HepG2 (cell line): ENCODE data around the gene PSMB8. TPM values are rescaled to one million over a fixed set of nuclear protein-coding genes. Genes with fewer than 3 reads are reported as not detected.

Experiments
- ELF1 ChIP-seq: sonication (generic); formaldehyde crosslinking; IDR thresholded peaks from 2 replicates; pipeline ENCODE4 v1.4.0; 2020; ENCODE audit warnings: missing genetic modification reagents
- HOXA5 ChIP-seq: sonication (generic); formaldehyde crosslinking; IDR thresholded peaks from 2 replicates; pipeline ENCODE4 v1.4.0; 2020; ENCODE audit warnings: missing genetic modification reagents
- JUND ChIP-seq: sonication (generic); formaldehyde crosslinking; IDR thresholded peaks from 2 replicates; pipeline ENCODE4 v1.8.0; 2022; ENCODE audit warnings: mild to moderate bottlenecking, missing genetic modification reagents
- MAF1 ChIP-seq: sonication (generic); formaldehyde crosslinking; IDR thresholded peaks from 2 replicates; pipeline ENCODE4 v1.5.0; 2020; ENCODE audit warnings: missing genetic modification reagents, borderline replicate concordance
- MIER3 ChIP-seq: IDR thresholded peaks from 2 replicates; pipeline ENCODE4 v1.6.1; 2016; ENCODE audit warnings: missing compliant biosample characterization, borderline replicate concordance
- MXD4 ChIP-seq: IDR thresholded peaks from 2 replicates; pipeline ENCODE4 v1.6.1; 2016; ENCODE audit warnings: mild to moderate bottlenecking, missing biosample characterization, missing genetic modification reagents
- NR1H2 ChIP-seq: sonication (generic); formaldehyde crosslinking; IDR thresholded peaks from 2 replicates; pipeline ENCODE4 v1.8.1; 2022; ENCODE audit warnings: low read depth, missing genetic modification reagents, borderline replicate concordance
- PHF21A ChIP-seq: sonication (generic); formaldehyde crosslinking; IDR thresholded peaks from 2 replicates; pipeline ENCODE4 v1.5.0; 2020; ENCODE audit warnings: mild to moderate bottlenecking, missing genetic modification reagents
- PPARG ChIP-seq: conservative IDR thresholded peaks from 2 replicates; pipeline ENCODE4 v1.6.1; 2016; ENCODE audit warnings: missing biosample characterization, missing genetic modification reagents
- RBM22 ChIP-seq: fragments of 200-400 bp; formaldehyde crosslinking; optimal IDR thresholded peaks from 2 replicates; pipeline ENCODE3; 2017; ENCODE audit warnings: mild to moderate bottlenecking, low read length, moderate library complexity
- RFX3 ChIP-seq: IDR thresholded peaks from 2 replicates; pipeline ENCODE4 v1.6.1; 2016; ENCODE audit warnings: missing biosample characterization, missing genetic modification reagents
- RNF2 ChIP-seq: fragments of 450-650 bp; conservative IDR thresholded peaks from 2 replicates; pipeline ENCODE4 v1.6.1; 2016; ENCODE audit warnings: low read depth
- TP53 ChIP-seq: sonication (generic); formaldehyde crosslinking; conservative IDR thresholded peaks from 2 replicates; pipeline ENCODE4 v1.4.0; 2020; ENCODE audit warnings: missing genetic modification reagents
- U2AF2 ChIP-seq: fragments of 200-400 bp; formaldehyde crosslinking; IDR thresholded peaks from 2 replicates; pipeline ENCODE4 v1.6.1; 2017; ENCODE audit warnings: low read depth, mild to moderate bottlenecking, low read length
- ZFAT ChIP-seq: sonication (generic); formaldehyde crosslinking; conservative IDR thresholded peaks from 2 replicates; pipeline ENCODE4 v1.8.1; 2023; ENCODE audit warnings: missing genetic modification reagents, inconsistent platforms
- ZFX ChIP-seq: sonication (generic); formaldehyde crosslinking; IDR thresholded peaks from 2 replicates; pipeline ENCODE4 v1.4.0; 2020; ENCODE audit warnings: mild to moderate bottlenecking, low read depth, missing genetic modification reagents, moderate library complexity
- ZMYM3 ChIP-seq: sonication (generic); formaldehyde crosslinking; IDR thresholded peaks from 2 replicates; pipeline ENCODE4 v1.5.1; 2020; ENCODE audit warnings: mild to moderate bottlenecking, missing genetic modification reagents
- ZNF33A ChIP-seq: sonication (generic); formaldehyde crosslinking; IDR thresholded peaks from 2 replicates; pipeline ENCODE4 v1.5.1; 2020; ENCODE audit warnings: missing genetic modification reagents, mild to moderate bottlenecking, moderate library complexity, borderline replicate concordance
- ZNF775 ChIP-seq: sonication (generic); formaldehyde crosslinking; IDR thresholded peaks from 2 replicates; pipeline ENCODE4 v1.4.0; 2020; ENCODE audit warnings: missing genetic modification reagents, mild to moderate bottlenecking, moderate library complexity, borderline replicate concordance
- ZSCAN20 ChIP-seq: sonication (generic); formaldehyde crosslinking; IDR thresholded peaks from 2 replicates; pipeline ENCODE4 v1.4.0; 2020; ENCODE audit warnings: missing genetic modification reagents, mild to moderate bottlenecking, borderline replicate concordance
- polyA plus RNA-seq, 8 experiments: library from polyadenylated mRNA; depleted of rRNA in 3 of 8; stranded (reverse) in 7 of 8; unstranded in 1 of 8; fragments of >200 nt; fragmentation: Illumina TruSeq in 4 of 8; extraction: Trizol in 4 of 8; gene quantifications; 2 replicates each; pipeline versions ENCODE4 v1.2.1 to v1.2.3, GENCODE V29; 2011 to 2016; ENCODE audit warnings: low read depth in 4 of 8, missing spikeins in 1 of 8, mixed read lengths in 1 of 8; ENCODE audit not compliant: insufficient read depth in 1 of 8
- total RNA-seq, 5 experiments: library from RNA; depleted of rRNA; stranded (reverse); fragments of >200 nt; fragmentation: Illumina TruSeq; extraction: Trizol; gene quantifications; 2 replicates each; pipeline ENCODE4 v1.2.3, GENCODE V29; 2016; ENCODE audit warnings: low read depth in 1 of 5
- TF ChIP-seq, protein P1 (sequence below): sonication (generic); formaldehyde crosslinking; IDR thresholded peaks from 2 replicates; pipeline ENCODE4 v1.4.0; 2020; ENCODE audit warnings: mild to moderate bottlenecking, missing genetic modification reagents
- TF ChIP-seq, protein P2 (sequence below): IDR thresholded peaks from 2 replicates; pipeline ENCODE4 v1.6.1; 2012; ENCODE audit warnings: low read depth, low read length, improper control_type of control experiment
- TF ChIP-seq, protein P3 (sequence below): sonication (generic); formaldehyde crosslinking; IDR thresholded peaks from 2 replicates; pipeline ENCODE4 v1.4.0; 2020; ENCODE audit warnings: missing genetic modification reagents, borderline replicate concordance

PSMB8 gene
- total and polyA plus RNA-seq, 2 of the 13 experiments (the other 11 are each of a cell fraction or from before 2014, with no cell fraction given): 30.7 to 64.7 TPM

DNA sequence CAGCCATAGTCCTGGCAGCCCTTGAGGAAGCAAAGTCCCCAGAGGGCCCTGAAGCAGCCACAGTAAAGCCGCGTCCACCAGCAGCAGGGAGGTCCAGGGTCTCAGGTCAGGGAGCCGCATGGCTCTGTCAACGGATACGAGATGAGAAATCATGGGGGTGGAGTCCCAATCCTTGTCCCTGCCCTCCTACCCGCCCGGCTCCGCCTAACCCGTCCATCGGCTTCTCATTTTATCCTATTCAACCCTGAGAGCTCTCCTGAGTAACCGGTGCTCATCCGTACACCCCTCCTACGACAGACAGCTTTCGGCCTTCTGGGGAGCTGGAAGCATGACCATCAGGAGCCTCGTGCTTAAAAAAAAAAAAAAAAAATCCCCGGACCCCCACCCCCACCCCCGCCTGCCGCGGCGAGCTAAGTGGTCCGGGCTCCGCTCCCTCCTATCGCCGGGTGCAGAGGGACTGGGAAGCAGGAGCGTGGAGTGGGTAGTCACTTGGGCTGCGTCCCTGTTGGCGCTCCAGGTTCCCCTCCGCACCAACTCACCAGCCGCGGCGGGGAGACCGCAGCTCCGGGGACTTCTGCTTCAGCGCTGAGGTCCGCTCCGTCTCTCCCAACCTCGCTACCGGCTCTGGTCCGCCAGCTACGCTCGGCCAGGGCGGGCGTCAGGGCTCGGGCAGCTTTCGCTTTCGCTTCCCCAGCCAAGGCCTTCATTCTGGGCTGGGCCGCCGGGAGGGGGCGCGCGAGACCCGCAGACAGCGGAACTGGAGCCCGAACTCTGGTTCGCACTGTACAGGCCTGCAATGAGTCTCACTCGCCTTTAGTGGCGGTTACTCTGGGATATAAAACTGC is 5.5 kb downstream of the PSMB8 start, which contains the start of gene TAP2 (continued):
- TF ChIP-seq RFX3 (CRISPR knock-in tag): no peak
- TF ChIP-seq HOXA5 (CRISPR knock-in tag): peak; percentile 86
- no peak; the same call in 1 of the 2 replicates for TF ChIP-seq MXD4 (CRISPR knock-in tag)
- TF ChIP-seq ZNF33A: no peak
- TF ChIP-seq MIER3 (CRISPR knock-in tag): peak; percentile 78; the same call in 1 of the 2 replicates
- TF ChIP-seq JUND (CRISPR knock-in tag): no peak
- TF ChIP-seq ELF1 (CRISPR knock-in tag): peak; percentile 83
- peak; percentile 75 for TF ChIP-seq PPARG (CRISPR knock-in tag)
- no peak for TF ChIP-seq ZSCAN20 (CRISPR knock-in tag)
- TF ChIP-seq MAF1 (CRISPR knock-in tag): peak; percentile 83; the same call in 1 of the 2 replicates
- TF ChIP-seq, protein P1, sequence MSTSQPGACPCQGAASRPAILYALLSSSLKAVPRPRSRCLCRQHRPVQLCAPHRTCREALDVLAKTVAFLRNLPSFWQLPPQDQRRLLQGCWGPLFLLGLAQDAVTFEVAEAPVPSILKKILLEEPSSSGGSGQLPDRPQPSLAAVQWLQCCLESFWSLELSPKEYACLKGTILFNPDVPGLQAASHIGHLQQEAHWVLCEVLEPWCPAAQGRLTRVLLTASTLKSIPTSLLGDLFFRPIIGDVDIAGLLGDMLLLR: no peak; the same call in 1 of the 2 replicates
- TF ChIP-seq, protein P2, sequence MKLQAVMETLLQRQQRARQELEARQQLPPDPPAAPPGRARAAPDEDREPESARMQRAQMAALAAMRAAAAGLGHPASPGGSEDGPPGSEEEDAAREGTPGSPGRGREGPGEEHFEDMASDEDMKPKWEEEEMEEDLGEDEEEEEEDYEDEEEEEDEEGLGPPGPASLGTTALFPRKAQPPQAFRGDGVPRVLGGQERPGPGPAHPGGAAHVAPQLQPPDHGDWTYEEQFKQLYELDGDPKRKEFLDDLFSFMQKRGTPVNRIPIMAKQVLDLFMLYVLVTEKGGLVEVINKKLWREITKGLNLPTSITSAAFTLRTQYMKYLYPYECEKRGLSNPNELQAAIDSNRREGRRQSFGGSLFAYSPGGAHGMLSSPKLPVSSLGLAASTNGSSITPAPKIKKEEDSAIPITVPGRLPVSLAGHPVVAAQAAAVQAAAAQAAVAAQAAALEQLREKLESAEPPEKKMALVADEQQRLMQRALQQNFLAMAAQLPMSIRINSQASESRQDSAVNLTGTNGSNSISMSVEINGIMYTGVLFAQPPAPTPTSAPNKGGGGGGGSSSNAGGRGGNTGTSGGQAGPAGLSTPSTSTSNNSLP: peak; percentile 53; the same call in 1 of the 2 replicates
- TF ChIP-seq PHF21A (CRISPR knock-in tag): peak; percentile 71
- TF ChIP-seq U2AF2: no peak
- TF ChIP-seq ZFAT (CRISPR knock-in tag): 0 out of 2 replicates have a peak, but pooled peaks have one; percentile 72
- TF ChIP-seq RBM22: no peak
- TF ChIP-seq ZMYM3 (CRISPR knock-in tag): no peak
- no peak for TF ChIP-seq RNF2
- TF ChIP-seq, protein P3, sequence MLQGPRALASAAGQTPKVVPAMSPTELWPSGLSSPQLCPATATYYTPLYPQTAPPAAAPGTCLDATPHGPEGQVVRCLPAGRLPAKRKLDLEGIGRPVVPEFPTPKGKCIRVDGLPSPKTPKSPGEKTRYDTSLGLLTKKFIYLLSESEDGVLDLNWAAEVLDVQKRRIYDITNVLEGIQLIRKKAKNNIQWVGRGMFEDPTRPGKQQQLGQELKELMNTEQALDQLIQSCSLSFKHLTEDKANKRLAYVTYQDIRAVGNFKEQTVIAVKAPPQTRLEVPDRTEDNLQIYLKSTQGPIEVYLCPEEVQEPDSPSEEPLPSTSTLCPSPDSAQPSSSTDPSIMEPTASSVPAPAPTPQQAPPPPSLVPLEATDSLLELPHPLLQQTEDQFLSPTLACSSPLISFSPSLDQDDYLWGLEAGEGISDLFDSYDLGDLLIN (CRISPR knock-in tag): no peak
- peak; percentile 90 for TF ChIP-seq ZFX (CRISPR knock-in tag)
- no peak for TF ChIP-seq ZNF775 (CRISPR knock-in tag)
- 0 out of 2 replicates have a peak, but pooled peaks have one; percentile 33 for TF ChIP-seq TP53 (CRISPR knock-in tag)
- TF ChIP-seq NR1H2 (CRISPR knock-in tag): no peak
